H1 (cell line): ENCODE results near the gene RIMS1. TPM values are rescaled to one million over a fixed set of nuclear protein-coding genes. Genes with fewer than 3 reads are reported as not detected.

ENCODE experiments used
- CTCF ChIA-PET: fragments of 300-600 bp; sonication (Branson Sonifier 250); formaldehyde crosslinking; loops from one replicate; lab custom pipeline; 2021; ENCODE audit not compliant: partially characterized antibody; lab: Charles Lee
- POLR2A ChIA-PET: fragments of 300-600 bp; sonication (Branson Sonifier 250); formaldehyde crosslinking; loops from one replicate; lab custom pipeline; 2021; ENCODE audit warnings: inconsistent platforms; ENCODE audit not compliant: partially characterized antibody; lab: Charles Lee
- DNase-seq, 2 experiments: peaks; one replicate each; pipeline versions ENCODE4 v3.0.0 to v3.0.0-alpha.2; 2010 to 2022; ENCODE audit warnings: low spot score in 2 of 2, low read depth in 1 of 2, mixed read lengths in 1 of 2
- FAIRE-seq: peaks from 2 replicates; lab custom pipeline; 2011; peaks lifted over from hg19 to GRCh38; lab: Jason Lieb, UNC
- H2AFZ ChIP-seq: 2 replicates; pipeline ENCODE4 v1.8.1; 2012; ENCODE audit warnings: low read length, inconsistent platforms
- H2AK5ac ChIP-seq: 2 replicates; pipeline ENCODE4 v1.6.1; 2013; ENCODE audit warnings: low read depth, low read length
- H2BK120ac ChIP-seq: replicated peaks from 2 replicates; pipeline ENCODE3; 2013; ENCODE audit warnings: low read depth, low read length, inconsistent platforms
- H2BK12ac ChIP-seq: 2 replicates; pipeline ENCODE4 v1.6.1; 2013; ENCODE audit warnings: low read depth, low read length
- H2BK15ac ChIP-seq: 2 replicates; pipeline ENCODE4 v1.6.1; 2013; ENCODE audit warnings: low read length
- H2BK20ac ChIP-seq: 2 replicates; pipeline ENCODE4 v1.6.1; 2013; ENCODE audit warnings: low read length
- H2BK5ac ChIP-seq: 2 replicates; pipeline ENCODE4 v1.6.1; 2013; ENCODE audit warnings: low read depth, low read length
- H3K14ac ChIP-seq: 2 replicates; pipeline ENCODE4 v1.6.1; 2013; ENCODE audit warnings: inconsistent platforms; ENCODE audit not compliant: insufficient read length
- H3K18ac ChIP-seq: 2 replicates; pipeline ENCODE4 v1.6.1; 2013; ENCODE audit warnings: low read length; ENCODE audit errors: extremely low read depth
- H3K23ac ChIP-seq: 2 replicates; pipeline ENCODE4 v1.6.1; 2013; ENCODE audit warnings: inconsistent platforms; ENCODE audit not compliant: insufficient read length
- H3K23me2 ChIP-seq: 2 replicates; pipeline ENCODE4 v1.6.1; 2013; ENCODE audit warnings: low read depth, low read length
- H3K27ac ChIP-seq: 2 replicates; pipeline ENCODE4 v1.6.1; 2011; ENCODE audit warnings: low read depth, low read length, inconsistent platforms
- H3K27me3 ChIP-seq, 4 experiments: replicated peaks in 1 of 4; 1 replicate in 1 of 4; 2 replicates in 3 of 4; pipeline versions ENCODE4 v1.6.1 to v1.8.1; 2011 to 2013; ENCODE audit warnings: low read length in 3 of 4, mild to moderate bottlenecking in 3 of 4, inconsistent platforms in 2 of 4, mixed read lengths in 2 of 4, moderate library complexity in 1 of 4; ENCODE audit not compliant: control insufficient read depth in 3 of 4, insufficient read depth in 3 of 4; ENCODE audit errors: extremely low read depth in 1 of 4
- H3K36me3 ChIP-seq, 4 experiments: 2 replicates each; pipeline versions ENCODE4 v1.6.1 to v1.8.1; 2011 to 2013; ENCODE audit warnings: mild to moderate bottlenecking in 4 of 4, low read length in 3 of 4, moderate library complexity in 2 of 4, control low read depth in 1 of 4, inconsistent platforms in 1 of 4; ENCODE audit not compliant: insufficient read depth in 4 of 4, control insufficient read depth in 2 of 4
- H3K4ac ChIP-seq: replicated peaks from 2 replicates; pipeline ENCODE3; 2013; ENCODE audit warnings: low read length, low read depth, mixed read lengths, inconsistent platforms; ENCODE audit not compliant: insufficient read length
- H3K4me1 ChIP-seq, 4 experiments: replicated peaks in 1 of 4; 1 replicate in 1 of 4; 2 replicates in 3 of 4; pipeline versions ENCODE4 v1.6.1 to v1.8.1; 2011 to 2013; ENCODE audit warnings: low read length in 3 of 4, inconsistent platforms in 2 of 4, mixed read lengths in 1 of 4; ENCODE audit not compliant: insufficient read depth in 4 of 4, control insufficient read depth in 3 of 4
- H3K4me2 ChIP-seq, 2 experiments: 2 replicates each; pipeline versions ENCODE4 v1.6.1 to v1.8.1; 2011 to 2013; ENCODE audit warnings: low read depth in 2 of 2, low read length in 2 of 2, control low read depth in 1 of 2, inconsistent platforms in 1 of 2, mild to moderate bottlenecking in 1 of 2; ENCODE audit not compliant: insufficient read depth in 1 of 2
- H3K4me3 ChIP-seq, 4 experiments: fragments of 200-600, 300-600 bp in 1 of 4; sonication (generic), shearing (Covaris generic), sonication (Bioruptor Twin) in 1 of 4; 2 replicates each; pipeline versions ENCODE4 v1.5.1 to v1.8.1; 2011 to 2016; ENCODE audit warnings: low read length in 4 of 4, low read depth in 3 of 4, control low read depth in 2 of 4, inconsistent platforms in 2 of 4, mild to moderate bottlenecking in 2 of 4, mixed read lengths in 1 of 4, moderate library complexity in 1 of 4; ENCODE audit not compliant: insufficient read depth in 2 of 4; ENCODE audit errors: extremely low read depth in 1 of 4
- H3K56ac ChIP-seq: replicated peaks from 2 replicates; pipeline ENCODE3; 2013; ENCODE audit warnings: low read depth, mild to moderate bottlenecking, mixed read lengths, low read length, inconsistent platforms; ENCODE audit not compliant: insufficient read length
- H3K79me1 ChIP-seq: 2 replicates; pipeline ENCODE4 v1.6.1; 2013; ENCODE audit warnings: low read depth, low read length, control low read depth
- H3K79me2 ChIP-seq, 2 experiments: 2 replicates each; pipeline versions ENCODE4 v1.6.1 to v1.8.1; 2012 to 2013; ENCODE audit warnings: low read length in 2 of 2, mild to moderate bottlenecking in 2 of 2, inconsistent platforms in 1 of 2; ENCODE audit not compliant: insufficient read depth in 2 of 2, control insufficient read depth in 1 of 2
- H3K9ac ChIP-seq, 4 experiments: replicated peaks in 1 of 4; 1 replicate in 1 of 4; 2 replicates in 3 of 4; pipeline versions ENCODE4 v1.6.1 to v1.8.1; 2011 to 2013; ENCODE audit warnings: low read depth in 3 of 4, low read length in 3 of 4, control low read depth in 2 of 4, mild to moderate bottlenecking in 2 of 4, moderate library complexity in 2 of 4, inconsistent platforms in 1 of 4; ENCODE audit errors: extremely low read depth in 1 of 4
- H3K9me3 ChIP-seq, 2 experiments: 2 replicates each; pipeline versions ENCODE4 v1.6.1 to v1.8.1; 2012 to 2013; ENCODE audit warnings: mild to moderate bottlenecking in 2 of 2, moderate library complexity in 2 of 2, control low read depth in 1 of 2, inconsistent platforms in 1 of 2, low read depth in 1 of 2, low read length in 1 of 2, mixed read lengths in 1 of 2; ENCODE audit not compliant: insufficient read depth in 2 of 2
- H4K20me1 ChIP-seq, 2 experiments: replicated peaks in 1 of 2; 2 replicates each; pipeline versions ENCODE3 to v1.8.1; 2011 to 2013; ENCODE audit warnings: inconsistent platforms in 2 of 2, low read length in 2 of 2, mild to moderate bottlenecking in 1 of 2; ENCODE audit not compliant: insufficient read depth in 2 of 2, control insufficient read depth in 1 of 2
- H4K5ac ChIP-seq: 2 replicates; pipeline ENCODE4 v1.6.1; 2013; ENCODE audit warnings: low read length, low read depth, mixed read lengths, inconsistent platforms; ENCODE audit not compliant: insufficient read length
- H4K8ac ChIP-seq: 2 replicates; pipeline ENCODE4 v1.8.0; 2013; ENCODE audit warnings: mild to moderate bottlenecking, moderate library complexity, low read length, inconsistent platforms; ENCODE audit not compliant: insufficient read depth; ENCODE audit errors: extremely low read depth
- H4K91ac ChIP-seq: replicated peaks from 2 replicates; pipeline ENCODE3; 2013; ENCODE audit warnings: low read length, mixed read lengths, inconsistent platforms; ENCODE audit not compliant: insufficient read length
- CHD1 ChIP-seq: IDR thresholded peaks from 2 replicates; pipeline ENCODE4 v1.6.1; 2012; ENCODE audit warnings: low read depth, low read length, improper control_type of control experiment
- WGBS, 2 experiments: shearing (Covaris generic) in 1 of 2; methylation state at CpG; one replicate each; pipeline versions ENCODE4 v1.1.6 to v1.1.7; 2013 to 2015; ENCODE audit warnings: low lambda C conversion rate in 2 of 2, mixed read lengths in 2 of 2, inconsistent platforms in 1 of 2, low coverage in 1 of 2, missing lambda C conversion rate in 1 of 2; ENCODE audit not compliant: insufficient replicate concordance in 2 of 2, insufficient coverage in 1 of 2, insufficient read length in 1 of 2; ENCODE audit errors: extremely low coverage in 1 of 2, missing lambda C conversion rate in 1 of 2; 5-methylcytosine and 5-hydroxymethylcytosine counted together
- polyA plus RNA-seq, 7 experiments: library from polyadenylated mRNA; depleted of rRNA in 3 of 7; stranded (reverse) in 5 of 7; unstranded in 2 of 7; fragments of >200 nt in 5 of 7; fragments of 200-250 nt in 2 of 7; gene quantifications; 1 replicate in 5 of 7; 2 replicates in 1 of 7; 4 replicates in 1 of 7; pipeline versions ENCODE4 v1.2.1 to v1.2.3, GENCODE V29; 2011 to 2013; ENCODE audit warnings: missing spikeins in 2 of 7, mixed read lengths in 2 of 7
- total RNA-seq: library from RNA; stranded (reverse); fragmentation: NEBNext Ultra II Directional; extraction: Animal tissue kit (Norgen Biotek cat#: 25700); gene quantifications from 2 replicates; pipeline ENCODE4 v1.2.1, GENCODE V29; 2021

Gene RIMS1
- total and polyA plus RNA-seq, 2 of the 8 experiments (the other 6 are each of a cell fraction or from before 2014, with no cell fraction given), result 0.63 to 2.3 TPM

DNA sequence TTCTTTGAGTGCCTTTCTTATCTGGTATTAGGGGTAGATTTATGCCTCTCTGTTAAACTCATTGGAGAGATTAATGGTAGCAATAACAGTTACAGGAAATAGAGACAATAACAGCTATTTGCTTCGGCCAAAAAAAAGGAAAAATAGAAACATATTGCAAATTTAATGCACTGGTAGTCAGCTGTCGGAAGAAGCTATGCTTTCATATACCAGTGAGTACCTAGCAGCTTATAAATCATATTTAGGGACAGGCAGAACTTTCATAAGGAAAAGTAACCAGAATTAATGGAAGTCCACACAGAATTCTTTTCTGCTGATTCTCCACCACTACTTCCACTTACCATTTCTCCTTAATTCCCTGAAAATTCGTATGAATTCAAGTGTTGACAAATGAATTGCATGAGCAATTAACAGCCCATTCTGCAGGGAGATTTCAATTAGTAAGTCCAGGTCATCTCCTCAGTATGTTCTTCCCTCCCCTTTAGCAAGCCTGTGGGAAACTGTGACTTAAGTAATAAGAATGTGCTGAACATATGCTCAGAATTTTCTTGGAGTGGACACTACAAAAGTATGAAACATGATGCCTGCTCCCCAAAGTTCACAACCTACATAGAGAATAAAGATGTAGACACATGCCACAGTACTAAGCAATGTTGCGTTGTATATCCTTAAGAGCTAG is 538.8 kb downstream of the RIMS1 start:
- TF ChIP-seq CHD1, result no peak
- Histone ChIP-seq H2BK5ac (no peak overlapping the region), H3K23ac (no peak overlapping the region), H2BK15ac (no peak overlapping the region), H4K20me1 (no peaks in the 10 kb centered on the region), H3K4me3 (no peak overlapping the region), H3K18ac (no peak overlapping the region), H2BK20ac (no peak overlapping the region), H2AFZ (no peak overlapping the region), H3K27ac (no peak overlapping the region), H3K4ac (no peak overlapping the region), H4K91ac (no peak overlapping the region), H3K36me3 (no peaks in the 10 kb centered on the region), H3K4me2 (no peak overlapping the region), H3K14ac (no peak overlapping the region), H2BK12ac (no peak overlapping the region), H2AK5ac (no peak overlapping the region), H3K23me2 (no peaks in the 10 kb centered on the region), H3K4me1 (no peaks in the 10 kb centered on the region), H4K5ac (no peak overlapping the region), H3K9me3 (no peaks in the 10 kb centered on the region), H4K8ac (no peak overlapping the region), H3K9ac (no peak overlapping the region), H3K27me3 (no peaks in the 10 kb centered on the region), H3K79me1 (no peaks in the 10 kb centered on the region), H3K56ac (no peak overlapping the region), H2BK120ac (no peak overlapping the region), H3K79me2 (no peaks in the 10 kb centered on the region)
- 90% methylated on average over 4 of the region's 4 CpGs; no CpG with 5 or more reads in 1 of the 2 experiments for WGBS, 2 experiments
- no peak for DNase-seq
- CTCF ChIA-PET, result interaction anchor here (0.9 to 6.1 kb wide), 5 partner anchors 13 to 757 kb away, joined by 3 to 59 read pairs (median 4); no protein-coding TSS in a partner anchor
- FAIRE-seq, result no peak
- POLR2A ChIA-PET, result no interaction called here
